Muscle of leg (tissue), 11 donors: ENCODE results near the gene GRK4. TPM values are rescaled to one million over a fixed set of nuclear protein-coding genes. Genes with fewer than 3 reads are reported as not detected.

Source experiments
- DNase-seq: peaks from one replicate; pipeline ENCODE4 v3.0.0; 2013
- H3K27ac ChIP-seq: one replicate; pipeline ENCODE4 v1.5.1; 2013; ENCODE audit warnings: mild to moderate bottlenecking, low read length, control low read depth
- H3K27me3 ChIP-seq: one replicate; pipeline ENCODE4 v1.6.1; 2013; ENCODE audit warnings: low read length; ENCODE audit not compliant: control insufficient read depth, insufficient read depth
- H3K36me3 ChIP-seq: one replicate; pipeline ENCODE4 v1.6.1; 2013; ENCODE audit warnings: low read length; ENCODE audit not compliant: control insufficient read depth, insufficient read depth
- H3K4me1 ChIP-seq: one replicate; pipeline ENCODE4 v1.6.1; 2013; ENCODE audit warnings: low read length; ENCODE audit not compliant: control insufficient read depth, insufficient read depth
- H3K4me3 ChIP-seq: one replicate; pipeline ENCODE4 v1.5.1; 2013; ENCODE audit warnings: low read length, control low read depth
- H3K9me3 ChIP-seq: replicated peaks from 2 replicates; pipeline ENCODE4 v1.6.1; 2013; ENCODE audit warnings: low read depth, low read length; ENCODE audit not compliant: control insufficient read depth
- WGBS: methylation state at CpG from one replicate; pipeline ENCODE4 v1.1.5; 2013; ENCODE audit warnings: missing lambda C conversion rate; ENCODE audit not compliant: insufficient coverage; 5-methylcytosine and 5-hydroxymethylcytosine counted together
- polyA plus RNA-seq, 8 donors: library from polyadenylated mRNA; unstranded; fragments of 120-200 nt; gene quantifications; one replicate each; pipeline versions ENCODE4 v1.2.1 to v1.2.3, GENCODE V29; 2013; ENCODE audit warnings: inconsistent platforms in 1 of 8, low replicate concordance in 1 of 8; ENCODE audit not compliant: insufficient read length in 8 of 8, insufficient read depth in 1 of 8
- total RNA-seq: library from RNA; stranded (reverse); fragments of 120-200 nt; gene quantifications from one replicate; pipeline ENCODE4 v1.2.4, GENCODE V29; 2013

The GRK4 gene
- total and polyA plus RNA-seq, 9 donors = 6.7 to 16.1 (median 8.8) TPM

- no peak for DNase-seq
- H3K9me3 ChIP-seq = no peaks in the 10 kb centered on the region
- no peaks in the 10 kb centered on the region for H3K27me3 ChIP-seq
- no peak overlapping the region for H3K27ac ChIP-seq
- 91% methylated on average over 9 of the region's 16 CpGs for WGBS
- H3K4me1 ChIP-seq = no peaks in the 10 kb centered on the region
- peaks cover 62% of the 10 kb centered on the region for H3K36me3 ChIP-seq
- no peak overlapping the region for H3K4me3 ChIP-seq
Measured at GRCh38 chr4:2923668-2924173, 39.6 kb upstream of the GRK4 start.

DNA sequence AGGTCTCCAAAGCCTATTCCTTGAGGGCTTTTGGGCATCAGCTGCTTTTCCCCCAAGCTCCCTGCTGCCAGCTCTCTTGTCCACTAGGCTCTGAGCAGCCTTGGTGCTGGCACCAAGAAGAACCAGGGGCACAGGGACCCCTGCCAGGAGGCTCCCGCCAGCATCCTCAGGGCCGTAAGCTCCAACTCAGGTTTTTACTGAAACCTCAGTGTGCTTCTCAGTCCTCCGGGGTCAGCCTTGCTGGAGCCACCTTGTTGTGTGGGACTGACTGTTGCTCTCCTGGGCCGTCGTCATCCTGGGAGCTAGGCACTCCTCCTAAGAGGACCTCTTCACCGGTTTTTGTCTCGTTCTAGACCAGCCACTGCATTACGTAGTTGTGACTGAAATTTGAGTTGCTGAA lies 39.1 kb upstream of the GRK4 start:
- H3K27me3 ChIP-seq = no peaks in the 10 kb centered on the region
- H3K27ac ChIP-seq = no peak overlapping the region
- H3K9me3 ChIP-seq = no peaks in the 10 kb centered on the region
- no peaks in the 10 kb centered on the region for H3K4me1 ChIP-seq
- H3K4me3 ChIP-seq = no peak overlapping the region
- peaks cover 66% of the 10 kb centered on the region for H3K36me3 ChIP-seq
- DNase-seq = no peak
- 80% methylated on average over 6 of the region's 8 CpGs for WGBS

DNA sequence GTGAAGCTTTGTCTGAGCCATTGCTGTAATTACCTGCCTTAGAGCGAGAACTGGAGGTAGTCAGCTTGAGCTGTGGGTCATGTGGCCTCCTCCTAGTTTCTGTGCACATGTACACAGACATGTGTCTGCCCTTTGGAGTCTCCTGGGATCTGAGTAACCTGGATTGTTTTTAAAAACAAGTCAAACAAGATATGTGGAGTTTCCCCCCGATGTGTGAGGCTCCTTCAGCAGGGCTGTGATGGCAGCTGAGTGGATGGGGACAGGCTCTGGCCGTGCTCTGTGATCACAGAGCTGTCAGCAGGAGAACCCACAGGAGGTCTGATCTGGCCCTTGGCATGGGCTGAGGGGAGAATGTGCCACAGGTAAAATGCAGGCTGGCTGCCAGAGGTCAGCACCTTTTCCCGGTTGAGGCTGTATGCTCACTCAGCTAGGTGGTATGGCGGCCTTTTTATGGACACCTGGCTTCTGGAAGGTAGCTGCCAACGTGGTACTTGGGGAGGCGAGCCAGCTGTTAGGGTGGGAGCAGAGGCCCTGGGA lies 38.5 kb upstream of the GRK4 start:
- no peak for DNase-seq
- H3K4me1 ChIP-seq = no peaks in the 10 kb centered on the region
- no peak overlapping the region for H3K4me3 ChIP-seq
- H3K36me3 ChIP-seq = peaks cover 70% of the 10 kb centered on the region
- no peak overlapping the region for H3K27ac ChIP-seq
- WGBS = 88% methylated on average over 6 of the region's 7 CpGs
- no peaks in the 10 kb centered on the region for H3K9me3 ChIP-seq
- no peaks in the 10 kb centered on the region for H3K27me3 ChIP-seq

GRCh38 chr4:2925496-2925895 lies 37.9 kb upstream of the GRK4 start:
- no peak overlapping the region for H3K4me3 ChIP-seq
- DNase-seq = no peak
- 60% methylated on average over 1 of the region's 5 CpGs for WGBS
- no peaks in the 10 kb centered on the region for H3K27me3 ChIP-seq
- H3K9me3 ChIP-seq = no peaks in the 10 kb centered on the region
- H3K27ac ChIP-seq = no peak overlapping the region
- peaks cover under 1% of the 10 kb centered on the region for H3K4me1 ChIP-seq
- peaks cover 76% of the 10 kb centered on the region for H3K36me3 ChIP-seq

GRCh38 chr4:2925931-2926860 lies 37.2 kb upstream of the GRK4 start:
- no peak for DNase-seq
- Histone ChIP-seq H3K4me1 (peaks cover 3% of the 10 kb centered on the region), H3K27ac (no peak overlapping the region), H3K36me3 (peaks cover 81% of the 10 kb centered on the region), H3K9me3 (no peaks in the 10 kb centered on the region), H3K27me3 (no peaks in the 10 kb centered on the region), H3K4me3 (no peak overlapping the region)
- 88% methylated on average over 23 of the region's 41 CpGs for WGBS

- Histone ChIP-seq H3K27me3 (no peaks in the 10 kb centered on the region), H3K4me3 (no peak overlapping the region), H3K27ac (no peak overlapping the region), H3K36me3 (peaks cover 88% of the 10 kb centered on the region), H3K4me1 (peaks cover 9% of the 10 kb centered on the region), H3K9me3 (no peaks in the 10 kb centered on the region)
- no peak for DNase-seq
- WGBS = 91% methylated on average over 13 of the region's 18 CpGs
Measured at GRCh38 chr4:2927016-2927695, 36.2 kb upstream of the GRK4 start.

DNA sequence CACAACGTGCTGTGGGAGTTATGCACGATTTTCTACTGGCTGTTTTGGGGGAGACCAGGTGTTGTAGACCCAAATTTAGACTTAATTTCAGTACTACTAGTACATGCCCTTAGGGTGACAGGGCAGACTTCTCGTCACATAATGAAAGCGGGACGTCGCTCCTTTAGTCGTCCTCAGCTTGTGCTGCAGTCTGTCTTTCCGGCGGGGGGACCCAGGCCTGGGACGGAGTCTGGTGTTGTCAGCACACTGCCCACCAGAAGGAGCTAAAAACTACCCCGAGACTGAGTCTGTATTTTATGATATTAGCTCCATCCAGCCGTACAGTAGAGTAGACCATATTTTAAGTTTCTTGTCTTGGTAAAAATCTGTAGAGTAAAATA lies 35.7 kb upstream of the GRK4 start:
- no peak overlapping the region for H3K4me3 ChIP-seq
- 93% methylated on average over 6 of the region's 12 CpGs for WGBS
- no peak for DNase-seq
- H3K9me3 ChIP-seq = no peaks in the 10 kb centered on the region
- peaks cover 11% of the 10 kb centered on the region for H3K4me1 ChIP-seq
- H3K27ac ChIP-seq = no peak overlapping the region
- H3K27me3 ChIP-seq = no peaks in the 10 kb centered on the region
- peaks cover 87% of the 10 kb centered on the region for H3K36me3 ChIP-seq

DNA sequence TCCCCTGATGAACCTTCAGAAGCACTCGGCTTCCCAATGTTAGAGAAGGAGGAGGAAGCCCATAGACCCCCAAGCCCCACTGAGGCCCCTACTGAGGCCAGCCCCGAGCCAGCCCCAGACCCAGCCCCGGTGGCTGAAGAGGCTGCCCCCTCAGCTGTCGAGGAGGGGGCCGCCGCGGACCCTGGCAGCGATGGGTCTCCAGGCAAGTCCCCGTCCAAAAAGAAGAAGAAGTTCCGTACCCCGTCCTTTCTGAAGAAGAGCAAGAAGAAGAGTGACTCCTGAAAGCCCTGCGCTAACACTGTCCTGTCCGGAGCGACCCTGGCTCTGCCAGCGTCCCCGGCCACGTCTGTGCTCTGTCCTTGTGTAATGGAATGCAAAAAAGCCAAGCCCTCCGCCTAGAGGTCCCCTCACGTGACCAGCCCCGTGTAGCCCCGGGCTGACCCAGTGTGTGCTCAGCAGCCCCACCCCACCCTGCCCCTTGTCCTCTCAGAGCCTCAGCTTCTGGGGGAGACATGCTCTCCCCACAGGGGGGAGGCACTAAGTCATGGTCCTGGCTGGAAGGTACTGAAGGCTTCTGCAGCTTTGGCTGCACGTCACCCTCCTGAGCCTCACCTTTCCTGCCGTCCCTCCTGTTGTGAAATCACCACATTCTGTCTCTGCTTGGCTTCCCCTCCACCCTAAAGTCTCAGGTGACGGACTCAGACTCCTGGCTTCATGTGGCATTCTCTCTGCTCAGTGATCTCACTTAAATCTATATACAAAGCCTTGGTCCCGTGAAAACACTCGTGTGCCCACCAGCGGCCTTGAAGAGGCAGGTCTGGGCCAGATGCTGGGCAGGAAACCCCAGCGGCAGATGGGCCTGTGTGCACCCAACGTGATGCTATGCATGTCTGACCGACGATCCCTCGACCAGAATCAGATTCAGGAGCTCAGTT lies 34.9 kb upstream of the GRK4 start:
- no peak overlapping the region for H3K4me3 ChIP-seq
- WGBS = 86% methylated on average over 25 of the region's 32 CpGs
- H3K4me1 ChIP-seq = peaks cover 18% of the 10 kb centered on the region
- H3K27ac ChIP-seq = no peak overlapping the region
- H3K27me3 ChIP-seq = no peaks in the 10 kb centered on the region
- no peak for DNase-seq
- H3K9me3 ChIP-seq = no peaks in the 10 kb centered on the region
- H3K36me3 ChIP-seq = peaks cover 82% of the 10 kb centered on the region

GRCh38 chr4:2929469-2929868 lies 33.9 kb upstream of the GRK4 start:
- peaks cover 74% of the 10 kb centered on the region for H3K36me3 ChIP-seq
- H3K27ac ChIP-seq = no peak overlapping the region
- no peak for DNase-seq
- H3K4me1 ChIP-seq = peaks cover 23% of the 10 kb centered on the region
- H3K4me3 ChIP-seq = no peak overlapping the region
- no peaks in the 10 kb centered on the region for H3K27me3 ChIP-seq
- H3K9me3 ChIP-seq = no peaks in the 10 kb centered on the region
- WGBS = 80% methylated on average over 14 of the region's 16 CpGs
